DMS114 treated with DMSO at 0.1 percent for 48 hours (cell line): ENCODE data around the gene GRM7.

Experiments used
- DNase-seq: peaks from one replicate; lab custom pipeline; 2025; ENCODE audit not compliant: unreplicated experiment; lab: John Stamatoyannopoulos, UW

GRM7 gene

GRCh38 chr3:7696320-7696719 lies 835.4 kb downstream of the GRM7 start:
- no peak for DNase-seq

GRCh38 chr3:7697548-7697947 lies 836.6 kb downstream of the GRM7 start:
- no peak for DNase-seq

- DNase-seq: no peak
Measured at GRCh38 chr3:7700539-7700938, 839.6 kb downstream of the GRM7 start.

GRCh38 chr3:7700977-7701376 lies 840.1 kb downstream of the GRM7 start:
- no peak for DNase-seq

GRCh38 chr3:7707187-7707586 lies 846.3 kb downstream of the GRM7 start:
- no peak for DNase-seq

- DNase-seq: no peak
Measured at GRCh38 chr3:7709376-7710082, 848.6 kb downstream of the GRM7 start.

GRCh38 chr3:7710284-7710683 lies 849.4 kb downstream of the GRM7 start:
- DNase-seq: no peak

GRCh38 chr3:7713724-7714123 lies 852.8 kb downstream of the GRM7 start:
- no peak for DNase-seq

GRCh38 chr3:7720649-7721297 lies 859.9 kb downstream of the GRM7 start:
- DNase-seq: no peak

- no peak for DNase-seq
Measured at GRCh38 chr3:7721869-7722268, 861.0 kb downstream of the GRM7 start.

- no peak for DNase-seq
Measured at GRCh38 chr3:7728566-7729519, 867.9 kb downstream of the GRM7 start.

GRCh38 chr3:7733933-7734332 lies 873.0 kb downstream of the GRM7 start:
- DNase-seq: no peak

- no peak for DNase-seq
Measured at GRCh38 chr3:7734456-7734855, 873.5 kb downstream of the GRM7 start.

- DNase-seq: no peak
Measured at GRCh38 chr3:7737263-7737662, 876.3 kb downstream of the GRM7 start.

GRCh38 chr3:7739754-7740153 lies 878.8 kb downstream of the GRM7 start:
- no peak for DNase-seq

- DNase-seq: no peak
Measured at GRCh38 chr3:7740458-7740857, 879.5 kb downstream of the GRM7 start.

- no peak for DNase-seq
Measured at GRCh38 chr3:7744850-7745249, 883.9 kb downstream of the GRM7 start.

- DNase-seq: no peak
Measured at GRCh38 chr3:7745711-7746110, 884.8 kb downstream of the GRM7 start.

GRCh38 chr3:7749931-7750695 lies 889.2 kb downstream of the GRM7 start:
- DNase-seq: no peak

- DNase-seq: no peak
Measured at GRCh38 chr3:7752005-7752404, 891.1 kb downstream of the GRM7 start.
